Measurements from ENCODE around the gene SNX33.
A peak's percentile ranks its signal among the peaks of the same experiment; 100 is the strongest.

The SNX33 gene

GRCh38 chr15:75693501-75694240 lies 46.0 kb downstream of the SNX33 start:
- DNase-seq (ENCODE audit: low spot score) (no peak), ATAC-seq (ENCODE audit: low read depth) (no peak)
- no peak for TF ChIP-seq CTCF (IDR thresholded peaks at IDR 0.05; ENCODE audit: poor library complexity, severe bottlenecking)
- Histone ChIP-seq H3K27me3 (ENCODE audit: insufficient read depth, poor library complexity, severe bottlenecking) (no peaks in the 10 kb centered on the region), H3K9me3 (ENCODE audit: severe bottlenecking) (no peaks in the 10 kb centered on the region), H3K27ac (ENCODE audit: poor library complexity, severe bottlenecking) (peak overlapping the region; percentile 80), H3K4me1 (ENCODE audit: insufficient read depth, poor library complexity, severe bottlenecking) (peaks cover 33% of the 10 kb centered on the region), H3K4me3 (ENCODE audit: severe bottlenecking) (no peak overlapping the region), H3K36me3 (ENCODE audit: low read depth) (no peaks in the 10 kb centered on the region)

DNA sequence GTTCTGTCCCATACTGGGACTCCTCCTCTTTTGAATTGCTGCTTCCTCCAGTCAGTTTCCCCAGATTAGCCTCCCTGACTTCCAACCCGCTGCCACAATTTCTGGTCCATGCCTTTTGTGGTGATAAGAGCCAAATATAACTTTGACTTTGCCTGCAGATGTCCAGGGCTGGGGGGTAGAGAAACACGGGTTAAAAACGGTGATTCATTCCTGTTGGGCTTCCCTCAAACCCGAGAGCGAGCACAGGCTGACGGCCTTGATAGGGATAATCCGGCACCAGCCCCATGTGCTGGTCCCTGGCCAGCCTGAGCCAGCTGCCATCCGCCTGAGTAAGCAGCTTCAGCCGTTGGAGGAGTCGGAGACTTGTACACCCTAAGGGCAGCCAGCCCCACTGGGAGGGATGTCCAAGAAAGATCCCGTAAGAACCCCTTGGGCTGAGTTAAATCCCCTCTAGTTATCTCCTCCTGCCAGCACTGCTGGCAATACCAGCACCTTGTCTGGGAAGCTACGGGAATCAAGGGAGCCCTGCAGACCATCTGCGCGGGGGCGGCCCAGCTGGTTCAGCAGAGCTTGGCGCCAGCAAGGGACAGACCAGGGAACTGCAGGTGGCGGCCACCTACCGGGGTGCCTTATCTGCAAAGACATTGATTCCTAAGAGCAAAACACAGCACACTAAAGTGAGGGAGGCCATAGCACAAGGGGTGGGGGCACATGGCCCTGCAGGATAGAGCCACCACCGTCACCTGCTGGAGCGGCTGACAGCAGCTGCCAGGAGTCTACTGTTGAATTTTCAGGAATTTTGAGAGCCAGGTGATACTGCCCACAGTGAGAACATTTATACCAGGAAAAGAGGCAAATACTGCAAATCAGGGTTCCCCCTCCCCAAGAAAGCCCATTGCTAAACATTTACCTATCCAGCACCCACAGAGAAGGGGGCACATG lies 46.8 kb downstream of the SNX33 start:
- Histone ChIP-seq H3K9me3 (ENCODE audit: severe bottlenecking) (no peaks in the 10 kb centered on the region), H3K4me3 (ENCODE audit: severe bottlenecking) (no peak overlapping the region), H3K27ac (ENCODE audit: poor library complexity, severe bottlenecking) (peak overlapping the region; percentile 80), H3K4me1 (ENCODE audit: insufficient read depth, poor library complexity, severe bottlenecking) (peaks cover 33% of the 10 kb centered on the region), H3K27me3 (ENCODE audit: insufficient read depth, poor library complexity, severe bottlenecking) (no peaks in the 10 kb centered on the region), H3K36me3 (ENCODE audit: low read depth) (no peaks in the 10 kb centered on the region)
- DNase-seq (ENCODE audit: low spot score) (peak; percentile 97), ATAC-seq (ENCODE audit: low read depth) (peak; percentile 96)
- TF ChIP-seq CTCF (IDR thresholded peaks at IDR 0.05; ENCODE audit: poor library complexity, severe bottlenecking): peak; percentile 70

GRCh38 chr15:75695220-75695619 lies 47.5 kb downstream of the SNX33 start:
- Histone ChIP-seq H3K27ac (ENCODE audit: poor library complexity, severe bottlenecking) (peak overlapping the region; percentile 80), H3K9me3 (ENCODE audit: severe bottlenecking) (no peaks in the 10 kb centered on the region), H3K4me3 (ENCODE audit: severe bottlenecking) (no peak overlapping the region), H3K4me1 (ENCODE audit: insufficient read depth, poor library complexity, severe bottlenecking) (peaks cover 36% of the 10 kb centered on the region), H3K27me3 (ENCODE audit: insufficient read depth, poor library complexity, severe bottlenecking) (no peaks in the 10 kb centered on the region), H3K36me3 (ENCODE audit: low read depth) (no peaks in the 10 kb centered on the region)
- no peak for TF ChIP-seq CTCF (IDR thresholded peaks at IDR 0.05; ENCODE audit: poor library complexity, severe bottlenecking)
- DNase-seq (ENCODE audit: low spot score): peak; percentile 73
- ATAC-seq (ENCODE audit: low read depth): no peak

DNA sequence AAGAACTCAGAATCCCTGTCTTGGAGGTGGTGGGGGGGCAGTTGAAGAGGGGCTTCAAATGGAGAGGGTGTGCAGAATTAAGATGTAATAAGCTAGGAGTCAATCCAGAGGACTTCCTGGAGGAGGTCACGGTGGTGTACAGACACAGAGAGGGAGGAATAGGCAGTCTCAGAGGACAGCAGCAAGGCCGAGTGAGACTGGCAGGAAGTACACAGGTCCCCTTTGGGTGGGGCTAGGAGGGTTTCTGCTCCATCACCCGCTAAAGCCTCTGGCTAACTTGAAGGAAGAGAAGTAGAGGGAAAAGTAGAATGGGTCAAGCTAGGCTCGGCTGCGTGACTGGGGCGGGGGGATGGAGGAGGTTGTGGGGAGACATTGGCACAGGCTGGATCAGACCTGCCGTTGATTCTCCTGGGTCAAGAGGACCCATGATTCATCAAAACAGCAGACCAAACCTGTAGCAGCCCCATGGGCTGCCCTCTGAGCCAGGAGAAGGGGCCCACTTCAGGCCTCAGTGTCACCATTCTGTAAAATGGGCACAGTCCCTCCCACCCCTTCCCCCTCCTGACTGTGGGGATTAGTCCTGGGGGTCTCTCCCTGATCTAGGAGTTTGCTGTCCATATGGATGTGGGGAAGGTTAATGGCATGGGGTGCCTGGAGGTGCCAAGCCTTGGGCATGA lies 48.1 kb downstream of the SNX33 start:
- H3K4me3 ChIP-seq (ENCODE audit: severe bottlenecking): no peak overlapping the region
- H3K4me1 ChIP-seq (ENCODE audit: insufficient read depth, poor library complexity, severe bottlenecking): peaks cover 39% of the 10 kb centered on the region
- no peaks in the 10 kb centered on the region for H3K27me3 ChIP-seq (ENCODE audit: insufficient read depth, poor library complexity, severe bottlenecking)
- H3K27ac ChIP-seq (ENCODE audit: poor library complexity, severe bottlenecking): peak overlapping the region; percentile 80
- DNase-seq (ENCODE audit: low spot score): no peak
- H3K36me3 ChIP-seq (ENCODE audit: low read depth): no peaks in the 10 kb centered on the region
- no peak for ATAC-seq (ENCODE audit: low read depth)
- TF ChIP-seq CTCF (IDR thresholded peaks at IDR 0.05; ENCODE audit: poor library complexity, severe bottlenecking): no peak
- H3K9me3 ChIP-seq (ENCODE audit: severe bottlenecking): no peaks in the 10 kb centered on the region
